Measurements from ENCODE around the gene TCOF1.

TCOF1 gene

GRCh38 chr5:150361301-150361700 lies 3.8 kb downstream of the TCOF1 start:
- TF ChIP-seq, protein P1, sequence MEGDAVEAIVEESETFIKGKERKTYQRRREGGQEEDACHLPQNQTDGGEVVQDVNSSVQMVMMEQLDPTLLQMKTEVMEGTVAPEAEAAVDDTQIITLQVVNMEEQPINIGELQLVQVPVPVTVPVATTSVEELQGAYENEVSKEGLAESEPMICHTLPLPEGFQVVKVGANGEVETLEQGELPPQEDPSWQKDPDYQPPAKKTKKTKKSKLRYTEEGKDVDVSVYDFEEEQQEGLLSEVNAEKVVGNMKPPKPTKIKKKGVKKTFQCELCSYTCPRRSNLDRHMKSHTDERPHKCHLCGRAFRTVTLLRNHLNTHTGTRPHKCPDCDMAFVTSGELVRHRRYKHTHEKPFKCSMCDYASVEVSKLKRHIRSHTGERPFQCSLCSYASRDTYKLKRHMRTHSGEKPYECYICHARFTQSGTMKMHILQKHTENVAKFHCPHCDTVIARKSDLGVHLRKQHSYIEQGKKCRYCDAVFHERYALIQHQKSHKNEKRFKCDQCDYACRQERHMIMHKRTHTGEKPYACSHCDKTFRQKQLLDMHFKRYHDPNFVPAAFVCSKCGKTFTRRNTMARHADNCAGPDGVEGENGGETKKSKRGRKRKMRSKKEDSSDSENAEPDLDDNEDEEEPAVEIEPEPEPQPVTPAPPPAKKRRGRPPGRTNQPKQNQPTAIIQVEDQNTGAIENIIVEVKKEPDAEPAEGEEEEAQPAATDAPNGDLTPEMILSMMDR (IDR thresholded peaks at IDR 0.05; ENCODE audit: low read depth, low read length), result no peak
- DNase-seq (ENCODE audit: extremely low read depth, low read depth), result no peak

DNA sequence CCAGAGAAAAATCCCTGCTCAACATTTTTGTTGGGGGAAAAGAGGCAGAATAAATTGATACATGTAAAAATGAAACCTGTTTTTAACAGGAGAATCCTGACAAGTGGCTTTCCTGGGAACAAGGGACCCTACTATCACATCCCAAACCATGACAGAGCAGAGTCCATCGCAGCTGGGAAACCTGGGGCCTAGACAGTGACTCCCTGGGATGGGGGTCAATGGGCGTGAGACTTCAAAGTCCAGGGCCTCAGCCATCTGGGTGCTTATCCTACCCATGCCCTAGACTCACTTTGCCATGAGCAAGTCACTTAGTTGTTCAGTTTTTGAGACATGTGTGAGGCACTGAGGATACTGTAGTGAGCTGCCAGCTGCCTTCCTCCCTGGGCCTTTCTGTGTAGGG lies 5.7 kb downstream of the TCOF1 start:
- TF ChIP-seq, protein P1 (IDR thresholded peaks at IDR 0.05; ENCODE audit: low read depth, low read length), result no peak
- DNase-seq (ENCODE audit: extremely low read depth, low read depth), result no peak

DNA sequence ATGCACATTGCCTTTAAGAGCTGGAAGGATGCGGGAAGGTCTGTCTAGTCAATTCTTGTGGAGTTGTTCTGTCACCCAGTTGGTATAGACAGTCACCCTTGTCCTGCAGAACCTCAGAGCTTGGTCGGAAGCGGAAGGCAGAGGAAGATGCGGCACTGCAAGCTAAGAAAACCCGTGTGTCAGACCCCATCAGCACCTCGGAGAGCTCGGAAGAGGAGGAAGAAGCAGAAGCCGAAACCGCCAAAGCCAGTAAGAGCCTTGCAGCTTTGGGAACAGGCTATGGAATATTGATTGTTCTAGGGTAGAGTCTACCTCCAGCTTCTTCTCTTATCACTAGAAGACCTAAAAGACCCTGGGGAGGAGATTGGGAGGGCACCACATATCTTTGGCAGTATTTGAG lies 6.5 kb downstream of the TCOF1 start:
- TF ChIP-seq, protein P1 (IDR thresholded peaks at IDR 0.05; ENCODE audit: low read depth, low read length), result no peak
- DNase-seq (ENCODE audit: extremely low read depth, low read depth), result no peak

DNA sequence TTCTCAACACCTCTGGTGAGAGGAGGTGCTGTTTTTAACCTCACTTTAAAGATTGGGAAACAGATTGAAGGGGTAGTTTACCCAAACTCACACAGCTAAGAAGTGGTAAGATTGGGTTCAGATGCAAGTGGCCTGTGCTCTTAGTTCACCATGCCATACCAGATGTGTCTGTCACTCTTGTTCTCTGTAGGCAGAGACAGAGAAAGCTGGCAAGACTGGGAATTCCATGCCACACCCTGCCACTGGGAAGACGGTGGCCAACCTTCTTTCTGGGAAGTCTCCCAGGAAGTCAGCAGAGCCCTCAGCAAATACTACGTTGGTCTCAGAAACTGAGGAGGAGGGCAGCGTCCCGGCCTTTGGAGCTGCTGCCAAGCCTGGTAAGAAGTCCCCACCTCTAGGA lies 11.0 kb downstream of the TCOF1 start:
- DNase-seq (ENCODE audit: extremely low read depth, low read depth), result no peak

GRCh38 chr5:150372639-150373038 lies 15.1 kb downstream of the TCOF1 start:
- TF ChIP-seq, protein P1 (IDR thresholded peaks at IDR 0.05; ENCODE audit: low read depth, low read length), result no peak
- no peak for DNase-seq (ENCODE audit: extremely low read depth, low read depth)

More for the DNA sequence above, 11.0 kb downstream of the TCOF1 start:
- TF ChIP-seq, protein P1 (IDR thresholded peaks at IDR 0.05; ENCODE audit: low read depth, low read length), result no peak

DNA sequence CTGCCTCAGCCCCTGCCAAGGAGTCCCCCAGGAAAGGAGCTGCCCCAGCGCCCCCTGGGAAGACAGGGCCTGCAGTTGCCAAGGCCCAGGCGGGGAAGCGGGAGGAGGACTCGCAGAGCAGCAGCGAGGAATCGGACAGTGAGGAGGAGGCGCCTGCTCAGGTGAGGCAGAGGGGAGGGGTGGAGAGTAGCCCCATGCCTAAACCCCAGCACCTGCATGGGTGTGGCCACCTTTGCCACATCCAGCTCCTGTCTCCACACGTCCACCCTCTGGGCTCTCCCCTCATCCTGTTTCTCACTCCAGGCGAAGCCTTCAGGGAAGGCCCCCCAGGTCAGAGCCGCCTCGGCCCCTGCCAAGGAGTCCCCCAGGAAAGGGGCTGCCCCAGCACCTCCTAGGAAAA lies 17.2 kb downstream of the TCOF1 start:
- no peak for DNase-seq (ENCODE audit: extremely low read depth, low read depth)
- TF ChIP-seq, protein P1 (IDR thresholded peaks at IDR 0.05; ENCODE audit: low read depth, low read length), result no peak

DNA sequence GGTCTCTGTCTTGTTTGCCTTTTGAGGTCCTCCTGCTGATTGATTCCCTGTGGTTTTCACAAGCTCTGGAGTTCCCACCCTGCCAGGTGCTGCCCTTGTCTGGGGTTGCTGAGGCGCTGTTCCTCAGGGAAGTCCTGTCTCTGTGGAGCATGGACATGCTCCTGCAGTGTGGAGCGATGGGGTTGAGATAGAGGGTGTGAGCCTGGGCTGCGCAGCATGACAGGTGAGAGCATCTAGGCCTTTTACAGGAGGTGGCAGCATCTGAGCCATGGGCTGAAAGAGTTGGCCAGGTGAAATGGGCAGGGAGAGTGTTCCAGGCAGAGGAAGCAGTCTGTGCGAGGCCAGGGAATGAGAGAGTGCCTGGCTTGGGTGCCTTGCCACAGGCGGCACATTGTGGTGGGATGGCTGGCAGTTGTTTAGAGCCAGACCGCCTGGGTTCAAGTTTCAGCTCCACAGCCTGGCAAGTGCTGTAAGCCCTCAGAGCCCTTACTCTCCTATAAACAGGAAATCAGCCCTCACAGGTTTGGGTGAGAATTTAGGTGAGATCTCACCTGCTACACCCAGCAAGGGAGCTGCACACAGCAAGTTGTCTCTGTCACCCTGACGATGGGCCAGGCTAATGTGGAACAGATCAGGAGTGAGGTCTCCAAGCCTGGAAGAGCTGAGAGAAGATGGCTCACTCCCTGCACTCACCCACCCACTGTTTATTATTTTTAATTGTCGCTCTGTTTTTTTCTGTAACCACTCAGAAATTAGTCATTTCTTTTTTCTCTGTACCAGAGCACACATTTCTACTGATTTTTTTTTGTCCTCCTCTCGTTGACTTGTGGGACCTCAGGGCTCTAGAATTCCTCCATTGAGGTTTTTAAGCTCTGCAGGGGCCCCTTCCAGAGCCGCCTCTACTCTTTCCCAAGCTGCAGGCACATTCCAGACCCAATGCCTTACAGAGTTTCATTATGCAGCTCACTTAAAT lies 19.6 kb downstream of the TCOF1 start:
- no peak for DNase-seq (ENCODE audit: extremely low read depth, low read depth)
- TF ChIP-seq, protein P1 (IDR thresholded peaks at IDR 0.05; ENCODE audit: low read depth, low read length), result no peak

Measured in AG09319 (cell line).